GM23248 (cell line): ENCODE measurements around the gene PDZRN4.

Source experiments
- EZH2 ChIP-seq: fragments of 200-600 bp; sonication (generic); IDR thresholded peaks from 2 replicates; pipeline ENCODE4 v1.6.1; 2018; ENCODE audit warnings: antibody characterized with exemption, mild to moderate bottlenecking; ENCODE audit not compliant: insufficient read depth, poor library complexity, severe bottlenecking
- EZH2phosphoT487 ChIP-seq: fragments of 200-600 bp; sonication (generic); IDR thresholded peaks from 2 replicates; pipeline ENCODE4 v1.6.1; 2018; ENCODE audit warnings: antibody characterized with exemption, moderate library complexity, mild to moderate bottlenecking, low read depth; ENCODE audit not compliant: insufficient read depth

DNA sequence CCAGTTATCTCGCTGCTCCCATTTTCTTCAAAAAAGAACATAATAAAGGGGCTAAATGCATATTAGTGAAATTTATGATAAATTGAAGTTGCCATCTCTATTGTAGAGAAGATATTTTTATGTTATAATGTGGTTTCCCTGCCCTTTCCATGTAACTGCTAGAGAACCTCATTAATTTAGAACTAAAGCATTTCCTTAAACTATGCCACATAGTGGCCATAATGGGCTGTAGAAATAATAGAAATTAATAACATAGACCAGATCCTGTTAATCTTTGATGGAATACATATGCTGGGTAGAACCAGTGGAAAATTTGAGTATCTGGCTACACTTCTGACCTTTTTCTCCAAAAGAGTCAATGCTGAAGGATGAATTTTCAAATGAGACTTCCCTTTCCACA is 376.7 kb downstream of the PDZRN4 start:
- TF ChIP-seq EZH2 = no peak
- no peak for TF ChIP-seq EZH2phosphoT487
